AG09319 (cell line): ENCODE data around the gene STAT4.

Experiments used
- DNase-seq: peaks from one replicate; pipeline ENCODE4 v3.0.0-alpha.2; 2010; ENCODE audit warnings: low read depth; ENCODE audit errors: extremely low read depth
- CTCF ChIP-seq: IDR thresholded peaks from 2 replicates; pipeline ENCODE4 v1.5.1; 2011; ENCODE audit warnings: low read depth, mild to moderate bottlenecking, inconsistent platforms, low read length, moderate library complexity

STAT4 gene

GRCh38 chr2:191012346-191012745 is 138.4 kb downstream of the STAT4 start:
- no peak for DNase-seq
- TF ChIP-seq CTCF: no peak

DNA sequence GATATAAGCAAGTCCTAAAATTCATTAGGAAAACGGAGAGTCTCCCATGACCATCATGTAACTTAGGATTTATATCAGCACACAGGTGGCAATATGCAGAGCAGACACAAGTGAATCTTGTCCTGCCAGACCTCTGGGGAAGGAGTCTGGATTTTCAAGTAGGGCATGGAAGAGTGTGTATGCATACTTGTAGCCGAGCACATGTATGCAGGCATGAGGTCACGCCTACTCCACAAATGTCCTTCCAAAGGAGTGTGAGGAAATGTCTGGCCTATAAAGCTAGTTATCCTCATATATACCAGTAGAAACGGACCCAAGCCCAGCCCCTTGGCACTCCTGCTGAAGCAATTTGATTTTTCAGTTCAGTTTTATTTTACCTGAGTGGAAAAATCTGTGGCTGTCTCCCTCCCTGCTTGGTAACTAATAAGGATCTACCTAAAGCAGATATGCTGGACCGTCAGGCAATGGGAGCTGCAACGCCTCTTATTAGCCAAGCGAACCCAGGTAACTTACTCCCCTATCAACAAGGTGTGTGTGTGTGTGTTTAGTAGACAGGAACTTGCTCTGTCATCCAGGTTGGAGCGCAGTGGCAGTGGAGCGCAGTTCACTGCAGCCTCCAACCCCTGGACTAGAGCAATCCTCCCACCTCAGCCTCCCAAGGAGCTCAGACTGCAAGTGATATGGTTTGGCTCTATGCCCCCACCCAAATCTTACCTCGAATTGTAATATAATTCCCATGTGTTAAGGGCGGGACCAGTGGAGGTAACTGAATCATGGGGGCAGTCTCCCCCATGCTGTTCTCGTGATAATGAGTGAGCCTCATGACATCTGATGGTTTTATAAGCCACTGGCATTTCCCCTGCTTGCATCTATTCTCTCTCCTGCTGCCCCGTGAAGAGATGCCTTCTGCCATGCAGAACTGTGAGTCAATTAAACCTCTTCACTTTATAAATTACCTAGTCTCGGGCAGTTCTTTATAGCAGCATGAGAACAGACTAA is 139.6 kb downstream of the STAT4 start:
- no peak for TF ChIP-seq CTCF
- no peak for DNase-seq

DNA sequence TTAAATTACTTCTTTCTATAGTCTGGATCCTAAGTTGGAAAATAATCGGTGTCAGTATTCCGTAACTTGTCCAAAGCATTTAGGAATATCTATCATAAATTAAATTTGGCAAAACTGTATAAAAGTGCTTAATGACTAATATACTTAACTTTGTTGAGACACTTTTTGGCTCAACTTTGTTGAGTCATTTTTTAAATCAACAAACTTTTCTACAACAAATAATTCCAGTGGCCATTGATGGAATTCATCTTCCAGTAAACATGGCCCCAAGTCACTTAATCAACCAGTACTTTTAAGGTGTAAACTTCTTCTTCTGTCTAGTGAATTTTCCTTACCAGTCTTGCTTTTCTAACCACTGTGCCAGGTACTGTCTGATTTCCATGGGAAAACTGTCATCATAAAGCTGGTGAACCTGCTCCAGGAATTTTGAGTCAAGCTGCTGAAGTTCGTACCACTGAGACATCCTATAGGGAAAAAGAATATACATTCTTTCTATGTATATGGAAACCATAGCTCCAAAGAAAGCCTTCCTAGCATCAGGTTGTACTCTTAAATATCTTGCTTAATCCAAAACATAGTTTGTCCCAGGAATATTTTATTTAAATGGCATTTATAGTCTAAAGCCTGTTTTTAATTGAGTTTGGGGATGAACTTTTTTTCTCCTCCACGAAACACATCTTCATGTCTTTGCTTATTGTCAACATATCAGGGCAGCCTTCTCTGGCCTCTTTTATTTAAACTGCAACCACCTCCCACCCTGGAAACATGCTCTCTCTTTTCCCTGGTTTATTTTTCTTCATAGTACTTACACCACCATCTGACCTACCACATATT is 141.0 kb downstream of the STAT4 start:
- no peak for TF ChIP-seq CTCF
- no peak for DNase-seq

GRCh38 chr2:191008286-191008685 is 142.5 kb downstream of the STAT4 start:
- TF ChIP-seq CTCF: no peak
- no peak for DNase-seq

DNA sequence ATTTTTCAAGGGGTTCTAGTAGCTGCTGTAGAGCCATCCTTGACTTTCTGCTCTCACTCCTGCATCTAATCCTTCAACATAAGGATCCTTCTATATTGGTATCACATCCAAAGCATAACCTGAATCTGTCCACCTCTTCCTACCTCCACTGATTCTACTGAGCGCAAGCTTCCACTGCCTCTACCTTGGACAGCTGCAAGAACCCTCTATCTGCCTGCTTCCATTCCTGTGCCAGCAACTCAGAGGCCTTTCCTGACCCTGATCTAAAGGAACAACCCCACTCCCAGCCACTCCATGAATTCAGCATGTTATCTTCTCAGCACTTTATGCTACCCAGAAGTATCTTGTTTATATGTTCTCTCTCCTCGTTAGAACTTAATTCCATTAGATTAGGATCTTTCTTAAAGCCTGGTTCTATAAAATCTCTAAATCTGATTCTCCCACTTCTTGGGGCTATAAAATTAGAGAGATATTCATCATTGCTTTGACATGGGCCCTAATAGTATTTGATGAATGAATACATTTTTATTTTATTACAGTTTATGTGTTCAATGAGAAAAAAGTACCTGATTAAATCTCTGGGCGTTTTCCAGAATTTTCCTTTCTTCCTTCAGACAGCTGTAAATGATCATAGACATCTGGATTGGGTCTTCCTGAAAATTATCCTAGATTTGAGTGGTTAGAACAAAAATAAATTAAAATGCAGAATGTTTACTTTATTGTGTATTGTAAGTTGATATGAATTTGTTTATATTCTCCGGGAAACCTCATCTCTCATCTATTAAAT is 143.6 kb downstream of the STAT4 start:
- TF ChIP-seq CTCF: no peak
- no peak for DNase-seq

GRCh38 chr2:191006297-191006696 is 144.5 kb downstream of the STAT4 start:
- DNase-seq: no peak
- TF ChIP-seq CTCF: no peak
